Keratinocyte (primary cell): ENCODE results near the gene CSTB.
"Not testable (repeated sequence)": the region's sequence is repeated elsewhere in the genome, so short reads cannot be mapped to it uniquely, and the experiment has no call there.

Experiments used
- CTCF ChIP-seq, 3 experiments: IDR thresholded peaks in 1 of 3; conservative IDR thresholded peaks in 1 of 3; optimal IDR thresholded peaks in 1 of 3; 2 replicates in 2 of 3; 3 replicates in 1 of 3; pipeline versions ENCODE3 to v1.5.1; 2011; ENCODE audit warnings: low read length in 3 of 3, mild to moderate bottlenecking in 3 of 3, moderate library complexity in 2 of 3, control low read depth in 1 of 3, inconsistent platforms in 1 of 3; ENCODE audit not compliant: insufficient read depth in 2 of 3; ENCODE audit errors: extremely low read depth in 1 of 3
- EZH2 ChIP-seq: IDR thresholded peaks from one replicate; pipeline ENCODE4 v1.6.1; 2012; ENCODE audit warnings: inconsistent platforms, mild to moderate bottlenecking, low read length, moderate library complexity

- TF ChIP-seq CTCF (optimal IDR thresholded peaks at IDR 0.05 in 1 of 3, IDR thresholded peaks at IDR 0.05 in 1 of 3, conservative IDR thresholded peaks at IDR 0.05 in 1 of 3; ENCODE audit: extremely low read depth in 1 of 3, insufficient read depth in 2 of 3, low read length in 3 of 3); EZH2: not testable (repeated sequence)
These were observed 46.1 kb upstream of the CSTB start for GRCh38 chr21:43822166-43822565.
